H9 (cell line): ENCODE measurements around the gene KEAP1. TPM values are rescaled to one million over a fixed set of nuclear protein-coding genes. Genes with fewer than 3 reads are reported as not detected.

ENCODE experiments used
- DNase-seq: peaks from one replicate; pipeline ENCODE4 v3.0.0-alpha.2; 2017
- H2AFZ ChIP-seq: one replicate; pipeline ENCODE4 v1.6.1; 2013; ENCODE audit warnings: mild to moderate bottlenecking, low read length, control low read depth, moderate library complexity
- H2AK5ac ChIP-seq: 2 replicates; pipeline ENCODE4 v1.6.1; 2013; ENCODE audit warnings: low read length, control low read depth, mixed read lengths; ENCODE audit not compliant: insufficient read length
- H2BK120ac ChIP-seq: one replicate; pipeline ENCODE4 v1.6.1; 2013; ENCODE audit warnings: low read depth, mild to moderate bottlenecking, low read length, control low read depth, inconsistent platforms; ENCODE audit not compliant: poor library complexity, severe bottlenecking
- H2BK12ac ChIP-seq: 2 replicates; pipeline ENCODE4 v1.6.1; 2013; ENCODE audit warnings: low read length, control low read depth, mixed read lengths, low read depth; ENCODE audit not compliant: insufficient read length
- H2BK15ac ChIP-seq: 2 replicates; pipeline ENCODE4 v1.6.1; 2013; ENCODE audit warnings: low read depth, low read length, control low read depth
- H2BK20ac ChIP-seq: one replicate; pipeline ENCODE4 v1.6.1; 2013; ENCODE audit warnings: low read depth, mild to moderate bottlenecking, low read length, control low read depth, inconsistent platforms; ENCODE audit not compliant: poor library complexity, severe bottlenecking
- H2BK5ac ChIP-seq: 2 replicates; pipeline ENCODE4 v1.6.1; 2013; ENCODE audit warnings: low read length, control low read depth, mixed read lengths; ENCODE audit not compliant: insufficient read length
- H3K14ac ChIP-seq: 2 replicates; pipeline ENCODE4 v1.6.1; 2013; ENCODE audit warnings: low read length, control low read depth; ENCODE audit not compliant: insufficient read depth
- H3K18ac ChIP-seq: 2 replicates; pipeline ENCODE4 v1.6.1; 2013; ENCODE audit warnings: low read depth, mild to moderate bottlenecking, mixed read lengths, low read length, control low read depth; ENCODE audit not compliant: insufficient read length
- H3K23ac ChIP-seq: 2 replicates; pipeline ENCODE4 v1.6.1; 2013; ENCODE audit warnings: low read length, control low read depth, mixed read lengths, low read depth; ENCODE audit not compliant: insufficient read length
- H3K23me2 ChIP-seq: 2 replicates; pipeline ENCODE4 v1.6.1; 2013; ENCODE audit warnings: low read depth, mild to moderate bottlenecking, mixed read lengths, low read length, control low read depth; ENCODE audit not compliant: insufficient read length, poor library complexity, severe bottlenecking
- H3K27ac ChIP-seq: 2 replicates; pipeline ENCODE4 v1.5.1; 2013; ENCODE audit warnings: low read length, control low read depth, mixed read lengths, low read depth; ENCODE audit not compliant: insufficient read length
- H3K27me3 ChIP-seq: 2 replicates; pipeline ENCODE4 v1.6.1; 2013; ENCODE audit warnings: low read length, control low read depth, inconsistent platforms; ENCODE audit not compliant: insufficient read depth
- H3K4ac ChIP-seq: 2 replicates; pipeline ENCODE4 v1.6.1; 2013; ENCODE audit warnings: low read depth, mild to moderate bottlenecking, control low read depth, inconsistent platforms, low read length, moderate library complexity
- H3K4me1 ChIP-seq: 2 replicates; pipeline ENCODE4 v1.6.1; 2013; ENCODE audit warnings: low read length, control low read depth, inconsistent platforms; ENCODE audit not compliant: insufficient read depth
- H3K4me2 ChIP-seq: 2 replicates; pipeline ENCODE4 v1.6.1; 2013; ENCODE audit warnings: low read length, control low read depth, mixed read lengths; ENCODE audit not compliant: insufficient read length, insufficient read depth
- H3K56ac ChIP-seq: 2 replicates; pipeline ENCODE4 v1.6.1; 2013; ENCODE audit warnings: low read depth, mild to moderate bottlenecking, mixed read lengths, low read length, control low read depth; ENCODE audit not compliant: insufficient read length
- H3K79me1 ChIP-seq: 2 replicates; pipeline ENCODE4 v1.6.1; 2013; ENCODE audit warnings: low read depth, mild to moderate bottlenecking, moderate library complexity, low read length, control low read depth, inconsistent platforms; ENCODE audit not compliant: insufficient read depth, poor library complexity, severe bottlenecking
- H3K79me2 ChIP-seq: 2 replicates; pipeline ENCODE4 v1.6.1; 2013; ENCODE audit warnings: low read length, control low read depth, inconsistent platforms; ENCODE audit not compliant: insufficient read depth
- H3K9ac ChIP-seq: 2 replicates; pipeline ENCODE4 v1.6.1; 2013; ENCODE audit warnings: low read length, control low read depth, mixed read lengths; ENCODE audit not compliant: insufficient read length; ENCODE audit errors: extremely low read depth
- H3K9me3 ChIP-seq: one replicate; pipeline ENCODE4 v1.6.1; 2013; ENCODE audit warnings: low read depth, low read length, inconsistent platforms; ENCODE audit not compliant: control insufficient read depth
- H3T11ph ChIP-seq: one replicate; pipeline ENCODE4 v1.6.1; 2013; ENCODE audit warnings: mild to moderate bottlenecking, low read length, control low read depth, inconsistent platforms
- H4K20me1 ChIP-seq: one replicate; pipeline ENCODE4 v1.6.1; 2013; ENCODE audit not compliant: control insufficient read depth, insufficient read length, insufficient read depth
- H4K5ac ChIP-seq: 2 replicates; pipeline ENCODE4 v1.6.1; 2013; ENCODE audit warnings: low read depth, mild to moderate bottlenecking, mixed read lengths, low read length, control low read depth; ENCODE audit not compliant: insufficient read length
- H4K8ac ChIP-seq: replicated peaks from 2 replicates; pipeline ENCODE4 v1.6.1; 2013; ENCODE audit warnings: low read length, control low read depth, mixed read lengths, low read depth; ENCODE audit not compliant: insufficient read length
- H4K91ac ChIP-seq: 2 replicates; pipeline ENCODE4 v1.6.1; 2013; ENCODE audit warnings: low read depth, mild to moderate bottlenecking, moderate library complexity, mixed read lengths, low read length, control low read depth; ENCODE audit not compliant: insufficient read length
- H3K27ac Mint-ChIP-seq, 3 experiments: 2 replicates in 2 of 3; 3 replicates in 1 of 3; pipeline ENCODE4 v1.8.0; 2020 to 2021; ENCODE audit warnings: mixed read lengths in 3 of 3, mild to moderate bottlenecking in 1 of 3, moderate library complexity in 1 of 3
- H3K27me3 Mint-ChIP-seq: 2 replicates; pipeline ENCODE4 v1.8.0; 2021; ENCODE audit warnings: low read depth, mild to moderate bottlenecking, moderate library complexity, mixed read lengths
- H3K36me3 Mint-ChIP-seq, 3 experiments: 2 replicates in 2 of 3; 3 replicates in 1 of 3; pipeline ENCODE4 v1.8.0; 2020 to 2021; ENCODE audit warnings: low read depth in 3 of 3, mixed read lengths in 3 of 3; ENCODE audit not compliant: insufficient read depth in 1 of 3
- H3K4me1 Mint-ChIP-seq, 2 experiments: 2 replicates each; pipeline ENCODE4 v1.8.0; 2020; ENCODE audit warnings: mixed read lengths in 2 of 2
- H3K4me3 Mint-ChIP-seq, 2 experiments: 2 replicates in 1 of 2; 3 replicates in 1 of 2; pipeline ENCODE4 v1.8.0; 2020 to 2021; ENCODE audit warnings: mild to moderate bottlenecking in 2 of 2, mixed read lengths in 2 of 2, moderate library complexity in 1 of 2
- H3K9me3 Mint-ChIP-seq, 2 experiments: 2 replicates in 1 of 2; 3 replicates in 1 of 2; pipeline ENCODE4 v1.8.0; 2020; ENCODE audit warnings: mild to moderate bottlenecking in 2 of 2, mixed read lengths in 2 of 2, moderate library complexity in 1 of 2
- WGBS: extraction: QIAGEN DNeasy Blood & Tissue Kit; methylation state at CpG from one replicate; pipeline ENCODE4 v1.1.7; 2013; ENCODE audit warnings: missing lambda C conversion rate, low lambda C conversion rate, mixed read lengths; ENCODE audit not compliant: insufficient read length; ENCODE audit errors: extremely low coverage; 5-methylcytosine and 5-hydroxymethylcytosine counted together
- total RNA-seq: library from RNA; stranded (reverse); gene quantifications from 2 replicates; pipeline ENCODE4 v1.2.1, GENCODE V29; 2021
- TF ChIP-seq, protein P1 (sequence below): fragments of 200-600 bp; sonication (generic); conservative IDR thresholded peaks from 3 replicates; pipeline ENCODE4 v1.8.0; 2021; ENCODE audit warnings: antibody characterized with exemption, mild to moderate bottlenecking

The KEAP1 gene
- total RNA-seq, 1 experiment from 2014 or later: 88.7 TPM

- H3K9me3 Mint-ChIP-seq: no peaks in the 10 kb centered on the region; a peak in 1 of 5 replicates
Measured at GRCh38 chr19:10513223-10513622, 10.1 kb upstream of the KEAP1 start.

More at GRCh38 chr19:10513223-10513622, 10.1 kb upstream of the KEAP1 start:
- peak overlapping the region in 1 of 3 experiments; percentile 35; a peak in 3 of 7 replicates for H3K27ac Mint-ChIP-seq
- DNase-seq: no peak
- no peak overlapping the region for H3K14ac ChIP-seq
- no peak overlapping the region for H3T11ph ChIP-seq
- no peak overlapping the region for H2BK5ac ChIP-seq
- H3K27ac ChIP-seq: no peak overlapping the region
- H3K4me2 ChIP-seq: no peak overlapping the region
- peaks cover 14% of the 10 kb centered on the region for H3K23me2 ChIP-seq
- H2BK12ac ChIP-seq: no peak overlapping the region
- no peak overlapping the region for H3K18ac ChIP-seq
- H2BK15ac ChIP-seq: no peak overlapping the region
- no peak overlapping the region for H4K5ac ChIP-seq
- no peak overlapping the region for H4K91ac ChIP-seq
- peaks cover 4% of the 10 kb centered on the region for H3K27me3 Mint-ChIP-seq
- H2AFZ ChIP-seq: no peak overlapping the region
- no peaks in the 10 kb centered on the region for H3K9me3 ChIP-seq
- WGBS: no CpG with 5 or more reads among the region's 7 CpGs
- peaks cover 13% of the 10 kb centered on the region in 2 experiments for H3K4me1 Mint-ChIP-seq
- H3K27me3 ChIP-seq: peaks cover 7% of the 10 kb centered on the region; the same call in 1 of the 2 replicates
- no peak overlapping the region for H2AK5ac ChIP-seq
- no peak overlapping the region for H3K56ac ChIP-seq
- no peak overlapping the region for H4K8ac ChIP-seq
- no peak overlapping the region for H3K9ac ChIP-seq
- H3K79me2 ChIP-seq: no peaks in the 10 kb centered on the region
- no peaks in the 10 kb centered on the region for H3K79me1 ChIP-seq
- H3K4me1 ChIP-seq: no peaks in the 10 kb centered on the region; the same call in 1 of the 2 replicates
- peak overlapping the region in 1 of 2 experiments; percentile 16; a peak in 1 of 5 replicates for H3K4me3 Mint-ChIP-seq
- H3K36me3 Mint-ChIP-seq: peaks cover 7 to 10% (median 8%) of the 10 kb centered on the region in 3 experiments; a peak in 6 of 7 replicates
- H4K20me1 ChIP-seq: no peaks in the 10 kb centered on the region
- TF ChIP-seq, protein P1, sequence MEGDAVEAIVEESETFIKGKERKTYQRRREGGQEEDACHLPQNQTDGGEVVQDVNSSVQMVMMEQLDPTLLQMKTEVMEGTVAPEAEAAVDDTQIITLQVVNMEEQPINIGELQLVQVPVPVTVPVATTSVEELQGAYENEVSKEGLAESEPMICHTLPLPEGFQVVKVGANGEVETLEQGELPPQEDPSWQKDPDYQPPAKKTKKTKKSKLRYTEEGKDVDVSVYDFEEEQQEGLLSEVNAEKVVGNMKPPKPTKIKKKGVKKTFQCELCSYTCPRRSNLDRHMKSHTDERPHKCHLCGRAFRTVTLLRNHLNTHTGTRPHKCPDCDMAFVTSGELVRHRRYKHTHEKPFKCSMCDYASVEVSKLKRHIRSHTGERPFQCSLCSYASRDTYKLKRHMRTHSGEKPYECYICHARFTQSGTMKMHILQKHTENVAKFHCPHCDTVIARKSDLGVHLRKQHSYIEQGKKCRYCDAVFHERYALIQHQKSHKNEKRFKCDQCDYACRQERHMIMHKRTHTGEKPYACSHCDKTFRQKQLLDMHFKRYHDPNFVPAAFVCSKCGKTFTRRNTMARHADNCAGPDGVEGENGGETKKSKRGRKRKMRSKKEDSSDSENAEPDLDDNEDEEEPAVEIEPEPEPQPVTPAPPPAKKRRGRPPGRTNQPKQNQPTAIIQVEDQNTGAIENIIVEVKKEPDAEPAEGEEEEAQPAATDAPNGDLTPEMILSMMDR: no peak
- no peak overlapping the region for H3K4ac ChIP-seq
- no peak overlapping the region for H2BK120ac ChIP-seq
- H2BK20ac ChIP-seq: no peak overlapping the region
- H3K23ac ChIP-seq: no peak overlapping the region
